GM18907 (cell line): ENCODE data around the gene SPECC1.
"Not testable (repeated sequence)": the region's sequence is repeated elsewhere in the genome, so short reads cannot be mapped to it uniquely, and the experiment has no call there.

ENCODE experiments used
- ATAC-seq: cut with Tn5 transposase; IDR thresholded peaks from one replicate; pipeline ENCODE4 v1.9.1; 2021; ENCODE audit warnings: mild to moderate bottlenecking, moderate library complexity; ENCODE audit not compliant: unreplicated experiment

Gene SPECC1

GRCh38 chr17:20091174-20092029, 82.2 kb downstream of the SPECC1 start:
- ATAC-seq: no peak

- ATAC-seq: no peak
Measured at GRCh38 chr17:20092261-20092867, 83.2 kb downstream of the SPECC1 start.

GRCh38 chr17:20092973-20093626, 83.9 kb downstream of the SPECC1 start:
- ATAC-seq: no peak

GRCh38 chr17:20094777-20095176, 85.6 kb downstream of the SPECC1 start:
- no peak for ATAC-seq

GRCh38 chr17:20095336-20096080, 86.3 kb downstream of the SPECC1 start:
- ATAC-seq: no peak

- ATAC-seq: no peak
Measured at GRCh38 chr17:20096430-20096829, 87.3 kb downstream of the SPECC1 start.

- ATAC-seq: no peak
Measured at GRCh38 chr17:20097330-20097729, 88.2 kb downstream of the SPECC1 start.

GRCh38 chr17:20098314-20098713, 89.2 kb downstream of the SPECC1 start:
- no peak for ATAC-seq

- not testable (repeated sequence) for ATAC-seq
Measured at GRCh38 chr17:20100806-20101205, 91.6 kb downstream of the SPECC1 start.

- no peak for ATAC-seq
Measured at GRCh38 chr17:20103454-20104446, 94.6 kb downstream of the SPECC1 start.

- no peak for ATAC-seq
Measured at GRCh38 chr17:20105539-20106280, 96.6 kb downstream of the SPECC1 start.

GRCh38 chr17:20106446-20106845, 97.3 kb downstream of the SPECC1 start:
- ATAC-seq: not testable (repeated sequence)

- ATAC-seq: no peak
Measured at GRCh38 chr17:20109076-20109475, 99.9 kb downstream of the SPECC1 start.

- ATAC-seq: no peak
Measured at GRCh38 chr17:20111538-20111937, 102.4 kb downstream of the SPECC1 start.

GRCh38 chr17:20114466-20114865, 105.3 kb downstream of the SPECC1 start:
- ATAC-seq: no peak

GRCh38 chr17:20116683-20117309, 107.6 kb downstream of the SPECC1 start:
- ATAC-seq: no peak

GRCh38 chr17:20118280-20118679, 109.1 kb downstream of the SPECC1 start:
- no peak for ATAC-seq

- no peak for ATAC-seq
Measured at GRCh38 chr17:20120836-20121235, 111.7 kb downstream of the SPECC1 start.
